HG02852 (cell line): ENCODE data around the gene GJB4.
"Not testable (repeated sequence)": the region's sequence is repeated elsewhere in the genome, so short reads cannot be mapped to it uniquely, and the experiment has no call there.

ENCODE experiments used
- ATAC-seq: cut with Tn5 transposase; IDR thresholded peaks from one replicate; pipeline ENCODE4 v1.9.1; 2021; ENCODE audit warnings: mild to moderate bottlenecking, moderate library complexity; ENCODE audit not compliant: unreplicated experiment

The GJB4 gene

GRCh38 chr1:34746785-34747637 lies 12.5 kb upstream of the GJB4 start:
- no peak for ATAC-seq

GRCh38 chr1:34747638-34747941 lies 11.9 kb upstream of the GJB4 start:
- no peak for ATAC-seq

- no peak for ATAC-seq
These were observed 9.5 kb upstream of the GJB4 start for GRCh38 chr1:34749992-34750391.

DNA sequence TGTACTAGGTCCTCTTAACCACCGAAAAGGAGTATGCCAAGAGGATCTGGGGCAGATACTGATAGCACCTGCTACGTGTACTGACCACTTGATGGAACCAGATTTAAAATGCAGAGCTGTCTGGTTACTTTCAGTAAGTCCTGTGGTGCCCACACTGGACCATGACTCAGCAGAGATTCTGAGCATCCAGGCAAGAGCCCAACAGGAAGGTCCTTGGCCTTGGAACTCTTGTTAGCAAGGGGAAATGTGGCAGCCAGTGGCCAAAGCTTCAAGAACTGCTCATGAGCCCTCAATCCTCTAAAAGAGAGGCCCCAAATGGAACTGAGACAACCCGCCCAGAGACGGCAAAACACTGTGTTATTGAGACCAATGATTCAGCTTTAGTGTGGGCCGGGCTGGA lies 8.9 kb upstream of the GJB4 start:
- no peak for ATAC-seq

GRCh38 chr1:34753163-34753562 lies 6.4 kb upstream of the GJB4 start:
- no peak for ATAC-seq

DNA sequence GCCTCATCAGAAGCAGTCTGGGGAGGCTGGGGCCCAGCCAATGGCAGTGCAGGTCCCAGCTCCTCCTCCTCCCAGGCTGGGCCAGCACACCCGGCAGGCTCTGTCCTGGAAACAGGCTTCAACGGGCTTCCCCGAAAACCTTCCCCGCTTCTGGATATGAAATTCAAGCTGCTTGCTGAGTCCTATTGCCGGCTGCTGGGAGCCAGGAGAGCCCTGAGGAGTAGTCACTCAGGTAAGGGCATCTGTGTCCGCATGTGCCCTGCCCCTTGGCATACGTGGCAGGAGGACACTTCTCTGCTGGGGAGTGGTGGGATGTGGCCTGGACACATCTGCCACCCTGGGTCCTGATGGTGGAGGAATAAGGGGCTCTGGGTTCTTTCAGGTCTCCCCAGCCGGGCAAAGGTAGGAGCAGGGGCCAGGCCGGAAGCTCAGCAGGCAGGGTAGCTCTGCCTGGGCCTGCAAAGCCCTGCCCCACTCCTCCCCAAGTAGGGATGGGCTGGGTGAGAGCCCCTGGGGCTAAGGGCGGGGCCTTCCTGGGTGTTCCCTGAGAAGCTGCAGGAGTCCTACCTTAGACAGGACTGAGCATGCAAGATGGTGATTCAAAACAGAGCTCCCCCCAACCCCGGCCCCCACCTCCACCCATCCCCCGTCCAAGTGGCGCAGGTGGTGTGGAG lies 4.4 kb upstream of the GJB4 start, which contains the start of gene GJB5:
Gene GJB5, plus strand, starts transcription at position 84 of the 674 bp plus-strand sequence. CDS start 2,284 bp downstream, outside the sequence.
- ATAC-seq: no peak

- ATAC-seq: no peak
These were observed 3.6 kb upstream of the GJB4 start for GRCh38 chr1:34755961-34756360.

- ATAC-seq: no peak
These were observed 2.2 kb upstream of the GJB4 start for GRCh38 chr1:34757386-34757785.

DNA sequence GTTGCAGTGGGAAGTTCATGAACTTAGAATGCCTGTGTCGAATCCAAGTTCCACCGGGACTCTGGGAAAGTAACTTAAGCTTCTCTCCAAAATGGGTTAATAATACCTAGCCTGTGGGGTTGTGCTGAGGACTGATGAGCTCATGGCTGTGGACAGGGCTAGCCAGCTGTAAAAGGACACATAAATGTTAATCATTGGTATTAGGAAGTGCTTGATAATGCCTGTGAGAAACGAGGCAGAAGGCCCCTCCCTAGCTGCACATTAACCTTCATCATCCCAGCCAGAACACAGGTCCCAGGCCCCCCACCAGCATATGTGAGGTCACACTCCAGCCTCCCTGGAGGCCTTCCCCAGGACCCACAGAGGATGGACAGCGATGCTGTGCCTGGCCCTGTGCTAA lies 789 bp upstream of the GJB4 start:
- no peak for ATAC-seq

- ATAC-seq: no peak
These were observed 1.7 kb downstream of the GJB4 start for GRCh38 chr1:34761176-34761761.

- no peak for ATAC-seq
These were observed 2.3 kb downstream of the GJB4 start for GRCh38 chr1:34761776-34762307.

DNA sequence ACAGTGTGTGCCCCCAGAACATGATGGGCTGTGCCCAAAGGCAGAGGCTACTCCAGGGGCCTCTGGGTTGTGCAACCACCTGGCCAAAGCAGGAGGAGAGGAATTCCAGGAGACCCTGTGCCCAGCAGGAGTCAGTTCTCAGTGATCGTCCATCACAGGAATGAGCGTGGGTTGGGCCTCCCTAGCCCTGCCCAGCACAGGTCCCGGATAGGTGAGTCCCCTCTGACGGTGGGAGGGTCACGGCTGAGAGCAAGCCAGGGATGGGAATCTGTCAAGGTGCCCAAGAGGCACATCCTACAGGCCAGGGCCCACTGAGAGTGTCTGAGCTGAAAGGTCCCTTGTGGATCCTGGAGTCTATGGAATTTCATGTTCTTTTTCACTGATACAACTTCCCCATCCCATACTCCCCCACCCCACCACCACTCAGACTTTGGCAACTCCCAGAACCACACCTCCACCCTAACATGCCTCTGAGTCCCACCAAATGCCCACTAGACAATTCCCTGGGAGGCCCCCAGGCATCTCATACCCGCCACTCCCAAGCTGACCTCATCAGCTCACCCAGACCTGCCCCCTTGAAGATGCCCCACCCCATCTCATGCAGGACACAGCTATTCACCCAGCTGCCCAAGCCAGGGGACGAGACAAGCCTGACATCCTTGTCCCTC lies 3.1 kb downstream of the GJB4 start:
- no peak for ATAC-seq

DNA sequence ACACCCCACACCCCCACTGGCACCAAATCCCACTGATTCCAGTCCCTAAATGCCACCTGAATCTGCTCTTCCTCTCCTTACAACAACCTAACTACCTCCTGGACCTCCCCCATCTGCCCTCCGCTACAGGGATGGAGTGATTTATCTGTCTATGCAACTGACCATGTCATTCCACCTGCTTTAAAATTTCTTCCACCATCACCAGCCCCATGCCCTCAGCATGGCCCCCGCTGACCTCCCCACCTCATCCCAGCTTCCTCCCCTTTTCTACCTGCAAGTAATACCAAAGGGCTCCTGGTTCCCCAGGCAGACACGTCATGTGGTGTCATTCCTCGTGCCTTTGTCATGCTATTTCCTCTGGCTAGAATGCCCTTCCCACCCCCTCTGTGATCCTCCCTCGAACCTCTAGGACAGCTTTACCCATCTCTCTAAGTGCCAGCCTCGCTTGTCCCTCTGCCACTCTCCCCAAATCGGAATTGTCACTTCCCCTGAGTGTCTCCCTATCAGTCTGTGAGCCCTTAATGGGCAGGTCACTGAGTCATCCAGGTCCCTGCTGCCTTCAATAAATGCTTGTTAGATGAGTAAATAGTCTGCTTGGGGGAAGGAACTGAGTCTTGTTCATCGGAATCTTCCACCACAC lies 3.7 kb downstream of the GJB4 start:
- no peak for ATAC-seq

GRCh38 chr1:34768856-34769255 lies 9.3 kb downstream of the GJB4 start:
- ATAC-seq: no peak

- ATAC-seq: no peak
These were observed 11.5 kb downstream of the GJB4 start for GRCh38 chr1:34770891-34771504.

DNA sequence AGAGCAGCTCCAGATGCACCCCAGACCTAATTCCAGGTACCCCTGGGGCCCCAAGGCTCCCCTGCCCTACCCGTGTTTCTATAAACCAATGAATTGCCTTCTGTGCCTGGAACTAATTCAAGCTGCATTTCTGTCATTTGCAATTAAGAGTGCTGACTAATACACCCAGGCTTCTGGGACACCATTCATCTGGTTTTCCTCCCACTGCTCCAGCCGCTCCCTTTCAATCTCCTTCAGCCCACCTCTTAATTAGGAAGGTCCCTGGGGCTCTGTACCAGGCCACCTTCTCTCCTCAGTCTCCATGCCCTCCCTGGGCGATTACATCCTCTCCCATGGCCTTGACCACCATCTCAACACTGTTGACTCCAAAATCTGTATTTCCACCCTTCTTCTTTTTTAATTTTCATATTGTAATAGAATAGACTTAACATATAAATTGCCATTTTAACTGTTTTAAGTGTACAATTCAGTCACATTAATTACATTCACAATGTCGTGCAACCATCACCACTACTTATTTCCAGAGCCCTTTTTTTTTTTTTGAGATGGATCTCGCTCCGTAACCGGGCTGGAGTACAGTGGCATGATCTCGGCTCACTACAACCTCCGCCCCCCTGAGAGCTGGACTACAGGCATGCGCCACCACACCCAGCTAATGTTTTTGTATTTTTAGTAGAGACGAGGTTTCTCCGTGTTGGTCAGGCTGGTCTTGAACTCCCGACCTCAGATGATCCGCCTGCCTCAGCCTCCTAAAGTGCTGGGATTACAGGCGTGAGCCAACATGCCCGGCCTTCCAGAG lies 12.2 kb downstream of the GJB4 start:
- ATAC-seq: no peak

GRCh38 chr1:34773114-34773513 lies 13.6 kb downstream of the GJB4 start:
- ATAC-seq: not testable (repeated sequence)

GRCh38 chr1:34774957-34775356 lies 15.4 kb downstream of the GJB4 start:
- ATAC-seq: no peak

- no peak for ATAC-seq
These were observed 17.4 kb downstream of the GJB4 start for GRCh38 chr1:34776911-34777310.
